Activated CD4-positive, alpha-beta T cell treated with anti-CD3 and anti-CD28 coated beads for 36 hours (primary cell): ENCODE measurements around the gene TMC4. TPM values are rescaled to one million over a fixed set of nuclear protein-coding genes. Genes with fewer than 3 reads are reported as not detected.

ENCODE experiments used
- ATAC-seq: fragments of 200-7000 bp; cut with Tn5 transposase; one replicate; pipeline ENCODE4 v1.10.0; 2021; ENCODE audit warnings: mild to moderate bottlenecking, moderate library complexity
- CTCF ChIA-PET: fragments of 350-600 bp; sonication (Branson Sonifier 250); formaldehyde crosslinking; loops from one replicate; lab custom pipeline; 2021; ENCODE audit warnings: antibody characterized with exemption; lab: Charles Lee
- POLR2A ChIA-PET: fragments of 350-600 bp; sonication (Branson Sonifier 250); formaldehyde crosslinking; loops from one replicate; lab custom pipeline; 2021; ENCODE audit warnings: antibody characterized with exemption, inconsistent platforms; lab: Charles Lee
- DNase-seq: peaks from one replicate; pipeline ENCODE4 v3.0.0-alpha.2; 2020
- H3K27ac Mint-ChIP-seq: one replicate; pipeline ENCODE4 v1.8.0; 2021; ENCODE audit warnings: mixed read lengths
- H3K27me3 Mint-ChIP-seq: one replicate; pipeline ENCODE4 v1.8.0; 2021; ENCODE audit warnings: mixed read lengths
- H3K36me3 Mint-ChIP-seq: one replicate; pipeline ENCODE4 v1.8.0; 2021; ENCODE audit warnings: low read depth, mixed read lengths
- H3K4me1 Mint-ChIP-seq: one replicate; pipeline ENCODE4 v1.8.0; 2021; ENCODE audit warnings: mixed read lengths
- H3K4me3 Mint-ChIP-seq: one replicate; pipeline ENCODE4 v1.8.0; 2021; ENCODE audit warnings: mild to moderate bottlenecking, moderate library complexity, mixed read lengths
- H3K9me3 Mint-ChIP-seq: one replicate; pipeline ENCODE4 v1.8.0; 2021; ENCODE audit warnings: low read depth, mixed read lengths
- intact Hi-C, 2 experiments: fragments of 100-400 bp; cut with DNase I in 1 of 2; cut with micrococcal nuclease in 1 of 2; formaldehyde crosslinking; loops; one replicate each; pipeline versions ENCODE4 v1.14.2 to v1.15.1; 2022 to 2024; cut with DNase I, micrococcal nuclease
- total RNA-seq, 2 experiments: library from RNA; stranded (reverse); gene quantifications; one replicate each; pipeline ENCODE4 v1.2.3, GENCODE V29; 2021

The TMC4 gene
- total RNA-seq, 2 experiments from 2014 or later: 0.39 to 0.55 TPM

DNA sequence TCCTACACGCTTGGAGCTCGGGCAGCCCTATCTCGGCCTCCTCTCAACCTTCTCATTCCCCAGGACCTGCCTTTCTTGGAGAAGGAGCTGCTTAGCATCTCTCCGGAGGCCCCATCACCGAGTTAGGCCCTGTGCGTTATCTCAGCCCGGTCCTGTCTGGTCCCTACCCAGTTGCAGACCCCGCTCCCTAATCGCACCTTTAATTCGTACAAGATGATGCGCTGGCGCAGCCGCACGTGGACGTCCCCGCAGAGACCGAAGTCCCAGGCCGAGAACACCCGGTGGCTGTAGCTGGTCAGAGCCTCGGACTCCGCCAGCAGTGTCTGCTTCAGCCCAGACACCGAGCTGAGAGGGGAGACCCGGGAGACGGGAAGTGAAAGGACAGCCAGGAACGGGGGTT lies 7.7 kb downstream of the TMC4 start:
- Mint-ChIP-seq H3K9me3 (no peaks in the 10 kb centered on the region), H3K27ac (no peak overlapping the region), H3K36me3 (no peaks in the 10 kb centered on the region), H3K27me3 (peaks cover 7% of the 10 kb centered on the region), H3K4me1 (peaks cover 39% of the 10 kb centered on the region), H3K4me3 (no peak overlapping the region)
- ATAC-seq (no peak), DNase-seq (no peak)
- ChIA-PET CTCF (interaction anchor here (0.7 kb wide), 1 partner anchor 62 kb away, joined by 3 read pairs; no protein-coding TSS in a partner anchor), POLR2A (no interaction called here)
- intact Hi-C loops: no loop called here

- H3K27ac Mint-ChIP-seq: no peak overlapping the region
- ChIA-PET POLR2A (no interaction called here), CTCF (interaction anchor here (1.0 kb wide), 1 partner anchor 25 kb away, joined by 3 read pairs; the partner anchor contains the start of gene MBOAT7)
- no peak for ATAC-seq
- peak overlapping the region; percentile 38 for H3K4me3 Mint-ChIP-seq
- peaks cover 42% of the 10 kb centered on the region for H3K4me1 Mint-ChIP-seq
- intact Hi-C loops: no loop called here
- no peaks in the 10 kb centered on the region for H3K9me3 Mint-ChIP-seq
- peaks cover 7% of the 10 kb centered on the region for H3K27me3 Mint-ChIP-seq
- no peaks in the 10 kb centered on the region for H3K36me3 Mint-ChIP-seq
- DNase-seq: peak; percentile 71
These were observed 8.4 kb downstream of the TMC4 start for GRCh38 chr19:54164369-54165068.

- no peaks in the 10 kb centered on the region for H3K9me3 Mint-ChIP-seq
- peak overlapping the region; percentile 87 for H3K4me3 Mint-ChIP-seq
- H3K36me3 Mint-ChIP-seq: peaks cover 3% of the 10 kb centered on the region
- POLR2A ChIA-PET: no interaction called here
- H3K27ac Mint-ChIP-seq: no peak overlapping the region
- peaks cover 7% of the 10 kb centered on the region for H3K27me3 Mint-ChIP-seq
- DNase-seq (no peak), ATAC-seq (no peak)
- H3K4me1 Mint-ChIP-seq: peaks cover 46% of the 10 kb centered on the region
- CTCF ChIA-PET: interaction anchor here (0.7 to 0.8 kb wide), 2 partner anchors 103 to 306 kb away, joined by 3 read pairs; no protein-coding TSS in a partner anchor
- intact Hi-C loops: loop anchor here in 1 of 2 experiments (1.0 kb wide), 3 partner anchors 47 to 300 kb away; partner anchors contain the start of genes LENG8 and LENG9
These were observed 10.1 kb downstream of the TMC4 start for GRCh38 chr19:54162884-54163283.

GRCh38 chr19:54162241-54162805 lies 10.6 kb downstream of the TMC4 start:
- Mint-ChIP-seq H3K4me1 (peaks cover 46% of the 10 kb centered on the region), H3K36me3 (peaks cover 7% of the 10 kb centered on the region), H3K4me3 (peak overlapping the region; percentile 87), H3K27ac (peak overlapping the region; percentile 23), H3K9me3 (no peaks in the 10 kb centered on the region), H3K27me3 (peaks cover 7% of the 10 kb centered on the region)
- CTCF ChIA-PET: no interaction called here
- POLR2A ChIA-PET: no interaction called here
- intact Hi-C loops: loop anchor here in 1 of 2 experiments (1.0 kb wide), 3 partner anchors 48 to 301 kb away; partner anchors contain the start of genes LENG8 and LENG9
- peak; percentile 92 for DNase-seq
- ATAC-seq: peak; percentile 18

DNA sequence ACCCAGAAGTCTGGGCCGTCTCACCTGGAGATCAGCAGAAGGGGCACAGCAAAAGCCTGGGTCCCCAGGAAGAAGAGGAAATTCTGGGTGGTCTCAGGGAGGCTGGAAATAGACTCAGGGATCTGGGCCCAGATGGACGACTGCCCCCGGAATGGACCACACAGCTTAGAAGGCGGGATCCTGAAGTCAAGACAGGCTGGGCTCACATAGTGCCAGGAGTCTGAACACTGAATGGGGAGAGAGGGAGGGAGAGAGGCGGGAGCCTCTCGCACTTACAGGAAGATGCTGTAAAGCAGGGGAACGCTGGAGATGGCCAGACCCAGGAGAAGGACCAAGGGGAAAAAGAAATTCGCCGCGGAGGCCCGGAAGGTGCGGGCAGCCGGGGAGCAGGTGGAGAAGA lies 12.1 kb downstream of the TMC4 start:
- Mint-ChIP-seq H3K4me3 (peak overlapping the region; percentile 87), H3K27me3 (peaks cover 7% of the 10 kb centered on the region), H3K9me3 (no peaks in the 10 kb centered on the region), H3K36me3 (peaks cover 15% of the 10 kb centered on the region), H3K4me1 (peaks cover 53% of the 10 kb centered on the region), H3K27ac (peak overlapping the region; percentile 98)
- intact Hi-C loops: no loop called here
- no peak for DNase-seq
- no peak for ATAC-seq
- CTCF ChIA-PET: no interaction called here
- POLR2A ChIA-PET: interaction anchor here (1.0 to 3.2 kb wide), 3 partner anchors 22 to 30 kb away, joined by 3 to 22 read pairs (median 3); partner anchors contain the start of genes CNOT3 and TSEN34

DNA sequence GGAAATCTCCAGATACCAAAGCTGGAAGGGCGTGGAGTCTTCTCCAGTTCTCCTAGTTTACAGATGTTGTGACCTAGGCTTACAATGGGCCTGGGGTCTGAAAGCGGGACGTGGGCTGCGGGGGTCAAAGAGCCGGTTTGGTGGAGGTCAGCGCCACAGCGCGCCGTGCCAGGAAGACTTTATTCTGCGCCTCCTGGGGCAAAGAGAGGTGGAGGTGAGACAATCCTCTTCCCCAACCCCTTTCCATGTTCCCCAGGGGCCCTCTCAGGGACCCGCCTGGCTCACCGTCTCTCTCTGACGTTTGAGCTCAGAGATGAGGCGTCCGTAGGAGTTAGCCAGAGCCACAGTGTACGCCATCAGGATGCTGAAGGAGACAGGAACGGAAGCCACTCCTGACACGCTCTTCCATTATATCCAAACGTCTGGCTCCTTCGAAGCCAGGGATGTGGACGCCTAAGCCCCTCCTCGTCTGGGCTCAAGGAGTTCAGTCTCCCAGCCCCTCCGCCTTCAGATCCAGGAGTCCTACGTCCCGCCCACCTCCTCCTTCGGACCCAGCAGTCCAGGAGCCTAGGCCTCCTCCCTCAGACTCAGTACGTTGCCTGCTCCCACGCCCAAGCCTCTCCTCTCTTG lies 12.7 kb downstream of the TMC4 start:
- POLR2A ChIA-PET: interaction anchor here (1.0 to 3.2 kb wide), 3 partner anchors 21 to 30 kb away, joined by 3 to 22 read pairs (median 3); partner anchors contain the start of genes CNOT3 and TSEN34
- Mint-ChIP-seq H3K27me3 (peaks cover 7% of the 10 kb centered on the region), H3K9me3 (no peaks in the 10 kb centered on the region), H3K4me1 (peaks cover 53% of the 10 kb centered on the region), H3K36me3 (peaks cover 17% of the 10 kb centered on the region), H3K4me3 (peak overlapping the region; percentile 87), H3K27ac (peak overlapping the region; percentile 98)
- intact Hi-C loops: no loop called here
- CTCF ChIA-PET: interaction anchor here (1.1 to 2.7 kb wide), 4 partner anchors 8 to 31 kb away, joined by 3 to 15 read pairs (median 6); partner anchors contain the start of genes CNOT3, TMC4 and TSEN34
- ATAC-seq (no peak), DNase-seq (peak; percentile 35)

- H3K4me3 Mint-ChIP-seq: peak within 1 kb of the TSS; percentile 87
- POLR2A ChIA-PET: interaction anchor here (0.6 to 3.2 kb wide), 4 partner anchors 12 to 48 kb away, joined by 3 to 22 read pairs (median 3); partner anchors contain the start of gene CNOT3
- H3K9me3 Mint-ChIP-seq: no peaks in the 10 kb centered on the region
- H3K27me3 Mint-ChIP-seq: peaks cover 7% of the 10 kb centered on the region
- H3K4me1 Mint-ChIP-seq: peaks cover 56% of the 10 kb centered on the region
- intact Hi-C loops: loop anchor here (1.0 to 5.0 kb wide), 11 partner anchors 22 to 305 kb away; partner anchors contain the start of genes CNOT3 (in 2 of the 2), PRPF31 (in 2 of the 2), RPS9 (in 2 of the 2) and TFPT (in 2 of the 2)
- peaks cover 24% of the 10 kb centered on the region for H3K36me3 Mint-ChIP-seq
- CTCF ChIA-PET: interaction anchor here (0.7 to 2.7 kb wide), 8 partner anchors 9 to 1495 kb away, joined by 3 to 15 read pairs (median 4); partner anchors contain the start of genes CNOT3, TMC4 and TSEN34
- DNase-seq (peak; percentile 99), ATAC-seq (peak; percentile 90)
- H3K27ac Mint-ChIP-seq: peak within 1 kb of the TSS; percentile 98
These were observed 13.4 kb downstream of the TMC4 start, which contains the start of gene LENG1 for GRCh38 chr19:54159352-54160181. LENG1 (minus strand) TSS chr19:54159721; CDS start chr19:54159695, 26 bp downstream.

GRCh38 chr19:54158812-54159351 lies 14.1 kb downstream of the TMC4 start:
- CTCF ChIA-PET: interaction anchor here (0.7 to 2.7 kb wide), 6 partner anchors 10 to 1496 kb away, joined by 3 to 15 read pairs (median 4); partner anchors contain the start of genes CNOT3 and TSEN34
- Mint-ChIP-seq H3K27ac (peak overlapping the region; percentile 98), H3K4me1 (peaks cover 56% of the 10 kb centered on the region), H3K9me3 (no peaks in the 10 kb centered on the region), H3K27me3 (peaks cover 3% of the 10 kb centered on the region), H3K36me3 (peaks cover 31% of the 10 kb centered on the region), H3K4me3 (peak overlapping the region; percentile 87)
- ATAC-seq (no peak), DNase-seq (peak; percentile 66)
- intact Hi-C loops: loop anchor here (1.0 to 5.0 kb wide), 11 partner anchors 22 to 305 kb away; partner anchors contain the start of genes CNOT3 (in 2 of the 2), PRPF31 (in 2 of the 2), RPS9 (in 2 of the 2) and TFPT (in 2 of the 2)
- POLR2A ChIA-PET: interaction anchor here (0.6 to 3.2 kb wide), 3 partner anchors 11 to 49 kb away, joined by 3 to 22 read pairs (median 3); partner anchors contain the start of gene CNOT3

DNA sequence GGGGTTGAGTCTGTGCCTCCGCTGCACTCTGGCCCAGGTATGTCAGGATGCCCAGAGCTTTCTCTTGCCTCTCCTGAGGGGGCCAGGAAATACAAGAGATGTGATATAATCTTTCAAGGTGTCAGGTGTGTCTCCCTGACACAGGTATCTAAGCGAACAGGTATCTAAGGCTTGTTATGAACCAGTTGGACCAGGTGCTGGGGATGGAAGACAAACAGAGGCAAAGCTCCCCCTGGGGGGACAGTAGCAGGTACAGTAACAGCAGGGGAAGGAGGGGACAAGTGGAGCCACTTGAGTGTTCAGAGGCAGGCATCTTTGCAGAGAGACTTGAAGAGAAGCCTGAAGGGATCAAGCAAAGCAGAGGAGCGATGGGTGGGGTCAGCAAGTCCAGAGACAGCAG lies 16.0 kb downstream of the TMC4 start:
- ChIA-PET CTCF (interaction anchor here (0.6 to 1.0 kb wide), 2 partner anchors 10 to 89 kb away, joined by 3 to 4 read pairs; no protein-coding TSS in a partner anchor), POLR2A (interaction anchor here (0.7 kb wide), 1 partner anchor 1957 kb away, joined by 5 read pairs; no protein-coding TSS in a partner anchor)
- ATAC-seq: no peak
- DNase-seq: no peak
- Mint-ChIP-seq H3K27me3 (no peaks in the 10 kb centered on the region), H3K4me1 (peaks cover 50% of the 10 kb centered on the region), H3K4me3 (no peak overlapping the region), H3K36me3 (peaks cover 41% of the 10 kb centered on the region), H3K9me3 (no peaks in the 10 kb centered on the region), H3K27ac (no peak overlapping the region)
- intact Hi-C loops: loop anchor here in 1 of 2 experiments (5.0 kb wide), 1 partner anchor 45 kb away; the partner anchor contains the start of gene RPS9
